Stimulated activated CD4-positive, alpha-beta T cell treated with anti-CD3 and anti-CD28 coated beads, Interleukin-4, amount 100 ng/mL, for 24 hours (primary cell): ENCODE data around the gene SMYD1.

Source experiments
- DNase-seq: peaks from one replicate; pipeline ENCODE4 v3.0.0-alpha.2; 2020

SMYD1 gene

DNA sequence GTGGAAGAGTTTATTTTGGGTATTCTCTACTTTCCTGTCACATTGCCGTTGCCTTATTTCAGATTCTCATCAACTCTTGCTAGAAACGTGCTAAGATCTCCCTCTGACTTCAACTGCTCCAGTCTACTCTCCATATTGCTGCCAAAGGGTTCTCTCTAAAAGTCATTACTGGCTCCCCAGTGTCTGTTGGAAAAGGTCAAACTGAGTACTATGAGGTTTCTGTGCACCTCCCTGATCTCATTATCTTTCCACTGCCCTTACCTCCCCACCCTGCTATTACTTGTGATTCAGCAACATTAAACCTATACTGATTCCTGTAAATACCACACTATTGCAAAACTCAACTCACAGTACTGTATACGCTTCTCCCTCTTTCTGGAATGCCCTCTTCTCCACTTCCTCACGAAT is 10.2 kb upstream of the SMYD1 start:
- no peak for DNase-seq

DNA sequence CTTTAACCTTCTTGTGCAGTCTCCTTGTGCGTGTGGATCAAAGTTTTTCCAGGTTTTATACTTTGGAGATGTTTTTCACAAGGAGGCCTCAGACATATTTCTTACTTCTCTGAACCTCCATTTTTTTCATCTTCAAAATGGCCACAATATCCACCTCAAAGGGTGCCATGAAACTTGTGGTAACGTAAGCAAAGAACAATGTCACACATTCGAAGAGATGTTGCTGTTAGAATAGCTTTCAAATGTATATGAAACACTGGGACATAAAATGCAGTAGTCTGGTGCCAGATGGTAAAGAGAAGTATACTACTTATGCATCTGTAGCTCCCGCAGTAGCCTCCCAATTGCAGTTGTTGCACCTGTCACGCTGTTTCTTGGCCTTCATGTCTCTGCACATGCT is 9.4 kb upstream of the SMYD1 start:
- no peak for DNase-seq

DNA sequence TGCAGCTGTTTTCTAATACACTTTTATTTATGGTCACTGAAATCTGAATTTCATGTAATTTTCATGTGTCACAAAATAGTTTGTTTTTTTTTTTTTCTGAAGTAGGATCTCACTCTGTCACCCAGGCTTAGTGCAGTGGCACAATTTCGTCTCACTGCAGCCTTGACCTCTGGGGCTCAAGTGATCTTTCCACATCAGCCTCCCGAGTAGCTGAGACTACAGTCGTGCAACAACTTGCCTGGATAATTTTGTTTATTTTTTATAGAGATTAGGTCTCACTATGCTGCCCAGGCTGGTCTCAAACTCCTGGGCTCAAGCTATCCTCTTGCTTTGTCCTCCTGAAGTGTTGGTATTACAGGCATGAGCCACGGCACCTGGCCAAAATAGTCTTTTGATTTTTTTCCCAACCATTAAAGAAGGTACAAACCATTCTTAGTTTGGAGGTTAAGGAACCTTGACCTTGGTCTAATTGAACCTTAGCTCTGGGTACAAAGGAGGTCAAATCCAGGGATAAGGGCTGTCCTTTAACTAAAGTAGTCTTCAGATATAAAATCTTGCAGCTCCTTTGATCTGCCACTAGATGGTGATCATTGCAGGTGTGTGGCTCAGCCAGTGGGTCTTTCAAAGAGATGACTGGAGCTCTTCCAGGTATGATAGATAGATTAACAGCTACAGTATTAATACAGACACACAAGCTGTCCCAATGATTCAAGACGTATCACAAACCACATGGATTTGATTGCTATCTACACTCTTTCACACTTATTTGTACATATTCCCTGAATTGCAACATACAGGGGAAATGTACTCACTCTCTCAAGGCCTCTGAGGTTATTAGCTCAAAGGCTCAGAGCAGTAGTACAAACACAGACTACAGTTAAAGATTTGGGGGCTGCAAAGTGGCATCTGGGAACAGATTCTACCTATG is 7.4 kb upstream of the SMYD1 start:
- peak; percentile 35 for DNase-seq

DNA sequence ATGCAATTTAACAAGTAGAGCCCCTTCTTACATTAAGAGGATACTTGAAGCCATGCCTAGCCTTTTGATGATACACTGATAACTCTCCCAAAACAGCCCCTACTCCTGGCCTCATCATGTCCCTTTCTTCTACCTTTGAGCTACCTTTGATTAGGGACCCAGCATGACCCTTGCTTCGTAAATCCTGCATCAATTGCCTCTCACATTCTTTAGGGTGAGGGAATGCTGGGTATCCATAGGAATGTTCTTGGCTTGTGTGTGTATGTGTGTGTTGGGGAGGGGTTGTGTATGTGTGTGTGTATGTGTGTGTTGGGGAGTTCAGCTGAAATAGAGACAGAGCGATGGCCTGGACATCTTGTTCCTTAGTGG is 6.7 kb upstream of the SMYD1 start:
- no peak for DNase-seq

DNA sequence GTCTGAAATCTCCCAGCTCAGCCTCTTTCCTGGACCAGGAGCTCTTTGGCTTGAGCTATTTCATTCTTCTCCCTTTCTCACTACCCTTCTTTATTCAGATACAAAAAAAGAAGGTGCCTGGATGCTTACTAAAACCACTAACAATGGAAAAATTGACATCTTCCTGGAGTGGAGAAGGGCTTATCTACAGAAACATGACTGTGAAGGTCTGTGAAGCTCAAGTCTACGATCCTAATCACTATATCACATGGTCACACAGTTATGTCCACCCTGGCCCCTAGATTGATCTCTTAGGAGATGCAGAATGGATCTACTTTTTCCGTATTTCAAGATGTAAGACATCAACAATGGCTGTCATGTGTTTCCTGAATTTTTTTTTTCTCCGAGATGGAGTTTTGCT is 6.3 kb upstream of the SMYD1 start:
- no peak for DNase-seq

DNA sequence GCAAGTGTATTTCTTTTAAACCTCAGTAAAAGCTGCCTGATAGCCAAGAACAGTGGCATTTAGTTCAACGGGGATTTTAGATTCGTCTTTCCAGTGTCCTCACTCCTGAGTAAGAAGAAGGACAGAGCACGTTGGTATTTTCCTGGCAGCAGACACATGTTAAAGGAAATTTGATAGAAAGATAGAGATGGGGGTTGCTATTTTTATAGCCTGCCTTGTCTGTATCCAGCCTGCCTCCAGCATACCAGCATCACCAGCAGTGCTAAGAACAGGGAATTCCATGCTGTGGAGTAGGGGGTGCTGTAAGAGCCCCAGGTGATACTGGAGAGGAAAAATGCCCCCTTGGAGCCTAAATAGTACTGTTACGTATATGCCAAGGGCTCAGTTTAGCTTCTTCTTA is 1.1 kb upstream of the SMYD1 start:
- no peak for DNase-seq

DNA sequence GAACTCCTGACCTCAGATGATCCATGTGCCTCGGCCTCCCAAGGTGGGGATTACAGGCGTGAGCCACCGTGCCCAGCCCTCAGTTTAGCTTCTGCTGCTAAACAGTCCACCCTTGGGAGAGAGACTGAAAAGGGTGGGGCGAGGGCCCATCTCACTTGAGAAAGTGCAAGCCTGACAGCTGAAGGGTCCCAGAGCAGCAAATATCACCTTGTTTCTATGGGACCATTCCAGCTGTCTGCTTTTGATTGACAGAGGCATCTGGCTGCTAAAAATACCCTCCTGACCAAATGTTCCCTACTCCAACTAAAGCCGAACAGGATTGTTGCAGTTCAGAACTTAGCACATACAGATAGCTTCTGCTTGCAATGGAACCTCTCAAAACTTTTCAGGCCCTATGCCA is 436 bp upstream of the SMYD1 start:
- DNase-seq, result no peak

DNA sequence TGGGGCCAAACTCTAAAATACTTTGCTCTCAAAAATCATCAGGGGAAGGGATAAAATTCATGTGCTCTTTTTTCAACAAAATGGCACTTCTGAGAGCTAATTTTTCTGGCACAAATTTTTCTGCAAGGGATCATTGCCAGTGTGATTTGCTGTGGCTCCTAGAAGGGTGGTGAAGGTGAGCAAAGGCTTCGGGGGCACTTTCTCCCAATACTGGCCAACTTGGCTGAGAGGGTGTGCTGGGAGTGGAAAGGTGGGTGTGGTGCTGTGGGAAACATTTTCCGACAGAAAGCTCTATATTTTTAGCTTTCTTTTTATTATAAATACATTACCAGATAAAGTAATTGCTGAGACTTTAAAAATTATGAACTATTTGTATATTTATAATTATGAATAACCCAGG is 419 bp downstream of the SMYD1 start:
- DNase-seq, result no peak

DNA sequence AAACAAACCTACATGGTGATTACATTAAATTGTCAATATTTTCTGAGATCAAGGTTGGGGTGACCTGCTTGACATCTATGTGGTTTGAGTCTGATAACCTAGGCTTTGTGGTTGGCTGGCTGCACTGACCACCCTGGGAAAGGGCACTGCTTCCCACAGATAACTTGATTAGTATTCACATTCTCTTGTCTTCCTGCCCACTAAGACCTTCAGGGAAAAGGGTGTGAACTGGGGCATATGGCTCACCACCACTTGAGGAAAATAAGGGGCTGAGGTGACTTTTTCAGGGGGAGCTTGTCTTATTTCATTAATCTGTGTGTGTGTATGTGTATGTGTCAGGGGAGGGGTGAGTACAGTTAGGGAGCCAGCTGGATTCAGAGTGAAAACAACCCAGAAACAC is 1.5 kb downstream of the SMYD1 start:
- DNase-seq, result no peak

DNA sequence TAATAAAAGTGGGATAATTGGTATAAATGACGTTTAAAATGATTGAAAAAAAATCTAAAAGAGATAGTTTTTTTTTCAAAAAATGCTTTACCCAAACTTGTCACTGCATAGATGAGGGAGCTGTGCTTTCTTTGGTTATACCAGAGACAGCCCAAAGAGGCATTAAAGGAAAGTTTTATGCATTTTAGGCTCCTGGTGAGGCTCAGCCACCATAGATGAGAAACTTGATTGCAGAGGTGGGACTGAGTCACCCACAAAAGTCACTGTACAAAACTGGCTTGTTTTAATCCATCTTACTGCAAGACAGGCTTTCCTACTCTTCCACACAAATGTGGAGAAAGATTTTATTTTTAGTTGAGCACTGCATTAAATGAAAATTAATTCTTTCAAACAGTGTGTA is 2.4 kb downstream of the SMYD1 start:
- no peak for DNase-seq

DNA sequence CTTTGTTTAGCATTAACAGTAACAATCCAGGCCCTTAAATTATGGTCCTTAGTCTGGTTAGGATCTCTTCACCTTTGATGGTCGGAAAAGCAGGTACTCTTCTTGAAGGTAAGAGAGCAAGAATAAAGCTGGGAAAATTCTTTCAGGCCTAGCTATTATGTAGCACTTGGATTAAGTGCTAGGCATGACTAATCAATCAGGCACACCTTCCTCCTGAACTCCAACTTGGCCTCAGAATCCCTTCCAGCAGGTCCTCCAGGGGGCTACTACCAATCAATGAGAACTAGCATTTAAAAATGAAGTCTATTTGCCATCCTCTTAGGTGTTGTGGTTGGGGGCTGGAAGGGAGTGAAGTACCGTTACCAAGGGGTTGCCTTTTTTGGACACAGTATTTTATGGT is 3.7 kb downstream of the SMYD1 start:
- DNase-seq, result no peak

DNA sequence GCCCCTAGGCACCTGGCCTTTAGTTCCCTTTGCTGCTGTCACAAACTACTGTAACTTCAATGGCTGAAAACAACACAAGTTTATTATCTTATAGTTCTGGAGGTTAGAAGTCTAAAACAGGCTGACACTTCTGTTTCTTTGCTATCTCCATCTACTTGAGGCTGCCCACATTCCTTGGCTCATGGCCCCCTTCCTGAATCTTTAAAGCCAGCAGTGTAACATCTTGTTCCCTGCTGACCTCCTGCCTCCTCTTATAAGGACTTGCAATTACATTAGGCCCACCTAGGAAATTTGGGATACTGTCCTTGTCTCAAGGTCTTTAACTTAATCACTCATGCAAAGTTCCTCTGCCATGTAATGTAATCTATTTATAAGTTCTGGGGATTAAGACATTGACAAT is 6.5 kb downstream of the SMYD1 start:
- DNase-seq, result no peak

DNA sequence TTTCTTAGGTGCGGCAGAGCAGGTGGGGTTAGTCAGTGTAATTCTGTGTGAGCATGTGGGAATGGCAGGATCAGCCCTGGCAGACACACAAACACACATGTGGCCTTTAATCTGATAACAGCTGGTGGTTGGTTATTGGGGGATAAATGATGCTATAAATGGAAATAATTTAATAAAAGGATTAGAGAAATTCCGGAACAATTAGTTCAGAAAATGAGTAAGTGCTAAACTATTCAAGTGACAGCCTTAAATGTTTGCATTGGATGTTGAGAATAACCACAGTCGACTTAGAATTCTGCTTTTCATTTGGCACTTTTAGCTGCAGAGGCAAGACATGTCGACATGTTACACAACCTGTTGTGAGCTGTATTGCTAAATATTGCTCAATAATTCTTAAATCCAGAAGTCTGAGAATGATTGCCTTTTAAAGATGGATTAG is 7.2 kb downstream of the SMYD1 start:
- DNase-seq, result no peak

DNA sequence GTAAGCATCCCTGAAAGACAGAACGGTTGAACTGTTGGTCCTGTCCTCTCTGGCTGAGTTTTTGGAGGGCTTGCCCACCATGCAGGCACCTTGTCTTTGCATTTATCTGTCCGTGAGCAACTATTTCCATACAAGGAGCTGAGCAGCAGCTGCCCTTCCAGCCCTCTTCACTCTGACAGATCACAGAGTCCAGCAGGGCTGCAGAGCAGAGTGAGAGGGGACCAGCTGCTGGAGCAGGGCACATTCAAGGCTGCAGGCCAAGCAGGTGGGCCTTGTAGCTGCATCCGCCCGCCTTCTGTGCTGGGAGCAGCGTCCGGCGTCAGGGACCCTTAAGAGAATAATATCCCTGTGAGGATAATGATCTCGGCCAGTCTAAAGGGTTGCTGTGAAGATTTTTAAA is 9.5 kb downstream of the SMYD1 start:
- DNase-seq, result no peak

DNA sequence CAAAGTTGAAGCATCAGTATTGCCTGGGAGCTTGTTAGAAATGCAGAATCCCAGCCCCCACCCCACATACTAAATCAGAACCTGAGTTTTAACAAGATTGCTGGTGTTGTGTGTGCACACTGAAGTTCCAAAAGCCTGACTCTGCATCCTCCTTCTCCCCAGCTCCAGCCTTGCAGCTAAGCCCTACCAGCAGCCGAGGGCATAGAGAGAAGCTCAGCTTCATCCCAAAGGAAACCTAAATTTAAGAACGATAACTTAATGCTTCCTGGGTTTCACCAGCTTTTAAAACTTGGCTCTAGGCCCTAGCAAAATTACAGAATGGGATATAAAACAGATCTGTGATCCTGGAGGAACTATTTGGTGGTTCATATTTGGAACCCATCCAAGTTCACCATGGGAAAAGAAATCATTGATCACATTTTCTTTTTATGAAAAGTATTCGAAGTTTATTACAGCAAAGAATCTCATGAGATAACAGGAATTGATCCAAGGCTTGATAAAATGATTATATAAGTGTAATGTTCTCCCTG is 11.1 kb downstream of the SMYD1 start:
- DNase-seq, result no peak

DNA sequence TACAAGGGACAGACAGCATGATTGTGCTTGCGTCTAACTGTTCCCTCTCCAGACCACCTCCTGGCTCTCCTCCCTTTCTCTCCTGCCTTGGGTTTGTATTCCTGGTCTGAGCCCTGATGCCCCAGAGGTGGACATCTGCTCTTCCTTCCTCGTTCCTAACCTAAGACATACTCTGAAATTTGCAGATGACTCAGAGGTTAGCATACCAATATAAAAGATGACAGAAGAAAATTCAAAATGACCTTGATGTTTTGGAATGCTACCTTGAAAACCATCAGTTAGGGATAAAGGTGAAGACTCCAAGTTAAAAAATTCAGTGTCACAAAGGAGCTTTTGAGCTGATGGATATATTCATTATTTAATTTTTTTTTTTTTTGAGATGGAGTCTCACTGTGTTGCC is 12.9 kb downstream of the SMYD1 start:
- DNase-seq, result no peak

DNA sequence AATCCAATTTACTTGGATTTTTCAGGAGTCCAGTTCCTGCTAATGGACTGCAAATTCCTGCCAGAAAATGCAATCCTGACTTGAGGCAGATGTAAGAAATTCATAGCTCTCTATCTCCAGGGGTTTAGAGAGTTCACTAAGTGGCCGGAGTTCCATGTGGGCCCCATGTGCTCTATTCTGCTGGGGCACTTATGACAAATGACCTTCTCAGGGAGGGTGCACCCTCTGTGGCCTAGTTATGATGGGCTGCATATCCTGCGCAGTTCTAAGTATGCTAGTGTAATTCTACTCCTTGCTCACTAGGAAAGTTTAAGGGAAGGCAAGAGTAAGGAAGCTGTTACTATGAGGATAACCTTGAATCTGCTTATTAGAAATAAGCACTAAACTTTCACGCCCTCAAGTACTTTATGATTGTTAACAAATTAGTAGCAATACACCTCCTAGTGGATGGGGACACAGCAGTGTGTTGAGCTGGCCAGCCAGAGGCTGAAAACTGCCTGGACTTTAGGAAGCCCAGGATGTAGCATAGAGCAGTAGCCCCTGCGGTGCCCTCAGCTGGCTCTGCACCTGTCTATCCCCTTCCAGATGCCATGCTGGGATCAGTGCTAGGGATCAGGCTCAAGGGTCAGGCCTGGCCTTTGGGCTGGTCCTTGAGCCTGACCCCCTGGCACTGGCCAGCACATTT is 14.4 kb downstream of the SMYD1 start:
- no peak for DNase-seq

DNA sequence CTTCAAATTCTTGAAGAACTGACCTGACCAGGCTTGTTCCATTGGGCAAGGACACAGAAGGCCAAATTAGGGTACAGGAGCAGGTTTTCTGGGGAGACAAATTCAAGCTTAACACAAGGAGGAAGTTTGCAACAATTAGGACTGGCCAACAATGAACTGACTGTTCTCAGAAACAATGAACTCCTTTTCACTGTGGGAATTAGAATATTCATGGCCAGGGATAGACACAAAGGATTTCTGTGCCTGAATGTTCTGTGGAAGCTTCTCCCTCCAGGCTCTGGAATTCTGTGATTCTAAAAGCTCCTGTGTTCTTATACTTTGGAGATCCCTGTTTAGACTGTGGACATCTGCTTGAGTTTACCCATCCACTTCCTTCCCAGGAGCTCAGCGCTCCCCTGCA is 15.2 kb downstream of the SMYD1 start:
- DNase-seq, result no peak

DNA sequence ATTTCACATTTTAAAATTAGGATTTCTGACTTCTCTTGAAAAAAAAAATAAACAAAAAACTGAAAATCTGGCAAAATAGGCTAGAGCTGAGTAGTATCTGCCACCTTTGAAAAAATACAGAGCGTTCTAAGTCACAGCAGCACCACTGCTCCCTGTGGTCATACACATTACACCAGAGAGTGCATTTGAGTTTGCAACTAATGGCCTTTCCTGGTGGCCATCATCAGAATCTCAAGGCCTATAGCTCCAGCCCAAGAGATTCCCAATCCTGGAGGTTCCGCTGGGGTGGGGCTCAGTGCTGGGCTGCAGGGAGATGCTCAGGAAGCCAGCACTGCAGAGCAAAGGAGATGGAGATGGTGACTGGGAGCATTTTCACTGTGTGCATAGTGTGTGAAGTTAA is 17.5 kb downstream of the SMYD1 start:
- no peak for DNase-seq

DNA sequence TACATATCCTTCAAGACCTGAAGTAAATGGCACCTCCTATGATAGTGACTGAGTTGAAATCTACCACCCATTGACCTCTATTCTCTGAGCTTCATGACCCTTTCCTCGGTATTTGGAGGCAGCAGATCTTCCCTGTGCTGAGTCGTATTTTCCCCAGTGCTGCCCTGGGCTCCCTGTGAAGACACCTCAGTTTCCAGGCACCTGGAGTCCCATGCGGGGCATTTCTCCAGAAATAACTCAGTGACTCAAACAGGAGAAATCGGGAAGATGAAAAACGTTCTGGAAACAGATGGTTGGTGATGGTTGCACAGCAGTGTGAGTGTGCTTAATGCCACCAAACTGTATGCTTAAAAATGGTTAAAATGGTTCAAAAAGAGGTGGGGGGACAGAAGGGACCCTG is 18.0 kb downstream of the SMYD1 start:
- no peak for DNase-seq

DNA sequence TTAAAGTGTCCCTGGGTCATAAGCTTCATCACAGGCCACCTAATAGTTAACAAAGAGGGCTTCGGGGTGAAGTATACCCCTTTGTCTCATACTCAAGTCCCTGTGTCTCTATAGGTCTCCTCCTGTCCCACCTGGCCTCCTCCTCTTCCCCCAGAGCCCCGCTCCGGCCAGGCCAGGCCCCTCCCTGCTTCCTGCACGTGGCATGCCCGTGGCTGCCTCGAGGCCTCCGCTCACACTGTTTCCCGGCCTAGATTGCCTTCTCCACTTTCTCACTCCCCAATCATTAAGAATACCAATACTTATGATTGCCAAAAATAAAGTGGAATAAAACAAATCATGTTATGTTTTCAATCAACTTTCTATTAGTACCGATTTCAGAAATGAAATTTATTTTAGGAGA is 18.8 kb downstream of the SMYD1 start:
- no peak for DNase-seq

DNA sequence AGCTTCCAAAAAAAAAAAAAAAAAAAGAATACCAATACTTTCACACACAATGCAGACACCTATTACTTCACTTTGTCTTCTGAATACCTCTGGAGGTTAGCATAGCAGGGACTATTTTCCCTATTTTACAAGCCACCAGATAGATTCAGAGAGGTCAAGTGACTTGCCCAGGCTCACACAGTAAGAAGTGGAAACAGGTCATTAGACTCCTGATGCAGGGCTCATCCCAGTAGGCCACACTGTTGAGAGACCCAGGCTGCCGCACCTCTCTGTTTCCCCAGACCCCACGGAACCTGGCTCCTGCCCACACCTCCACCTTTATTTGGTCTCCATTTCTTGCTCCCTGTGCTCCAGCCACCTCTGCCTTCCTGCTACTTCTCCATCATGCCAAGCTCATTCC is 19.4 kb downstream of the SMYD1 start:
- DNase-seq, result no peak

DNA sequence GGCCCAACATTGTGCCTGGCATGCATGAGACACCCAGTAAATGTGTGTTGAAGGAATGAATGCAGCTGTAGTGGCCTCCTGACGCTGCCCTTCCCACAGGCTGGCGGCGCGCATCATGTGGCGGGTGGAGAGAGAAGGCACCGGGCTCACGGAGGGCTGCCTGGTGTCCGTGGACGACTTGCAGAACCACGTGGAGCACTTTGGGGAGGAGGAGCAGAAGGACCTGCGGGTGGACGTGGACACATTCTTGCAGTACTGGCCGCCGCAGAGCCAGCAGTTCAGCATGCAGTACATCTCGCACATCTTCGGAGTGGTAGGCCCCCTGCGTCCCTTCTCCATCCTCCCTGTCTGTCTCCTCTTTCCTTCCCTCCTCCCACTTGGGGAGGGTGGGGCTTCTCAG is 20.1 kb downstream of the SMYD1 start:
- DNase-seq, result no peak

DNA sequence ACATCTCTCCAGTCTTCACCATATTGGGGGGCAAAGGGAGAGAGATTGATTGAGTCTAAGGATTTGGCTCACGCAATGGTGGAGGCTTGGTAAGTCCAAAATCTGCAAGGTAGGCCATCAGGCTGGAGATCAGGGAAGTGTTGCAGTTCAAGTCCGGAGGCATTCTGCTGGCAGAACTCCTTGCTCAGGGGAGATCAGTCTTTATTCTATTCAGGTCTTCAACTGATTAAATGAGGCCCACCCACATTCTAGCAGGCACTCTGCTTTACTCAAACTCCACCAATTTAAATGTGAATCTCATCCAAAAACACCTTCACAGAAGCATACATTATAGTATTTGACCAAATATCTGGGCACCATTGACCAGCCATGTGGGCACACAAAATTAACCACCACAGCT is 21.4 kb downstream of the SMYD1 start:
- no peak for DNase-seq
